ENCODE measurements around the gene MAB21L3. TPM values are rescaled to one million over a fixed set of nuclear protein-coding genes. Genes with fewer than 3 reads are reported as not detected.

Gene MAB21L3
- total and polyA plus RNA-seq, 2 of the 13 experiments (the other 11 are each of a cell fraction or from before 2014, with no cell fraction given): 0.55 to 4.1 TPM

- TF ChIP-seq HMGXB4 (CRISPR knock-in tag; IDR thresholded peaks at IDR 0.05; ENCODE audit: borderline replicate concordance in 1 of 2, low read depth in 1 of 2) (peak; percentile 63 to 78; a peak in 2 of 4 replicates), ZNF432 (CRISPR knock-in tag; IDR thresholded peaks at IDR 0.05; ENCODE audit: borderline replicate concordance) (no peak), TMF1 (CRISPR knock-in tag; IDR thresholded peaks at IDR 0.05; ENCODE audit: low read depth) (0 out of 2 replicates have a peak, but pooled peaks have one; percentile 47), ZSCAN25 (CRISPR knock-in tag; IDR thresholded peaks at IDR 0.05) (peak; percentile 99), DZIP1 (CRISPR knock-in tag; IDR thresholded peaks at IDR 0.05) (no peak), HNF4A (CRISPR knock-in tag; IDR thresholded peaks at IDR 0.05) (peak; percentile 2; the same call in 1 of the 2 replicates), GABPB1 (CRISPR knock-in tag; IDR thresholded peaks at IDR 0.05) (peak; percentile 50; the same call in 1 of the 2 replicates), USF2 (IDR thresholded peaks at IDR 0.05; ENCODE audit: low read depth, low read length) (no peak), USF2 (CRISPR knock-in tag; IDR thresholded peaks at IDR 0.05; ENCODE audit: borderline replicate concordance) (no peak), ZNF556 (CRISPR knock-in tag; IDR thresholded peaks at IDR 0.05; ENCODE audit: borderline replicate concordance) (no peak), ZNF619 (CRISPR knock-in tag; IDR thresholded peaks at IDR 0.05) (peak; percentile 51; the same call in 1 of the 2 replicates), IKZF4 (CRISPR knock-in tag; IDR thresholded peaks at IDR 0.05; ENCODE audit: borderline replicate concordance, low read depth, not compliant biosample characterization) (no peak), BRF2 (CRISPR knock-in tag; IDR thresholded peaks at IDR 0.05) (no peak), SAFB2 (CRISPR knock-in tag; IDR thresholded peaks at IDR 0.05; ENCODE audit: borderline replicate concordance, low read depth) (peak; percentile 65; the same call in 1 of the 2 replicates), ZBTB39 (CRISPR knock-in tag; IDR thresholded peaks at IDR 0.05) (no peak), ELF4 (CRISPR knock-in tag; IDR thresholded peaks at IDR 0.05; ENCODE audit: borderline replicate concordance) (no peak), ZNF780A (CRISPR knock-in tag; IDR thresholded peaks at IDR 0.05) (no peak)
These were observed 40.8 kb downstream of the MAB21L3 start (continued) for GRCh38 chr1:116151739-116152576.
